SK-N-SH (cell line): ENCODE data around the gene SND1. TPM values are rescaled to one million over a fixed set of nuclear protein-coding genes. Genes with fewer than 3 reads are reported as not detected.

ENCODE experiments used
- CTCF ChIA-PET: fragments of 300-600, 350-600 bp; formaldehyde crosslinking; extraction: SDS; loops from one replicate; lab custom pipeline; 2021; lab: Yijun Ruan, JAX
- POLR2A ChIA-PET: fragments of 350-600 bp; sonication (Branson Sonifier 250); formaldehyde crosslinking; extraction: SDS; loops from one replicate; lab custom pipeline; 2020; ENCODE audit warnings: antibody characterized with exemption, inconsistent platforms; lab: Yijun Ruan, JAX
- DNase-seq: peaks from one replicate; pipeline ENCODE4 v3.0.0; 2012
- H2AFZ ChIP-seq: fragments of 200-600 bp; sonication (generic); 2 replicates; pipeline ENCODE4 v1.8.1; 2016; ENCODE audit warnings: antibody characterized with exemption, mild to moderate bottlenecking, low read depth
- H3F3A ChIP-seq: fragments of 200-600 bp; sonication (generic); replicated peaks from 2 replicates; pipeline ENCODE3; 2016; ENCODE audit warnings: antibody characterized with exemption, mild to moderate bottlenecking; ENCODE audit not compliant: insufficient read depth
- H3K27ac ChIP-seq, 2 experiments: fragments of 200-500 bp in 1 of 2; fragments of 200-600 bp in 1 of 2; sonication (Bioruptor generic) in 1 of 2; sonication (generic), shearing (Covaris generic) in 1 of 2; 2 replicates each; pipeline versions ENCODE4 v1.5.1 to v1.6.1; 2014 to 2016; ENCODE audit warnings: low read depth in 2 of 2, inconsistent platforms in 1 of 2, low read length in 1 of 2, mild to moderate bottlenecking in 1 of 2, mixed read lengths in 1 of 2
- H3K27me3 ChIP-seq: fragments of 200-600 bp; sonication (generic), shearing (Covaris generic); 2 replicates; pipeline ENCODE4 v1.6.1; 2016; ENCODE audit warnings: mixed run types; ENCODE audit not compliant: insufficient read depth
- H3K36me3 ChIP-seq, 2 experiments: fragments of 200-500 bp in 1 of 2; fragments of 200-600 bp in 1 of 2; sonication (Bioruptor generic) in 1 of 2; sonication (generic) in 1 of 2; replicated peaks in 1 of 2; 2 replicates each; pipeline versions ENCODE3 to v1.5.1; 2014 to 2016; ENCODE audit warnings: low read length in 1 of 2, mild to moderate bottlenecking in 1 of 2; ENCODE audit not compliant: insufficient read depth in 2 of 2, control insufficient read depth in 1 of 2
- H3K4me1 ChIP-seq, 2 experiments: fragments of 200-500 bp in 1 of 2; fragments of 200-600 bp in 1 of 2; sonication (Bioruptor generic) in 1 of 2; sonication (generic), shearing (Covaris generic) in 1 of 2; 2 replicates each; pipeline versions ENCODE4 v1.5.1 to v1.6.1; 2014 to 2016; ENCODE audit warnings: low read depth in 1 of 2, low read length in 1 of 2, mixed run types in 1 of 2; ENCODE audit not compliant: insufficient read depth in 2 of 2, control insufficient read depth in 1 of 2
- H3K4me2 ChIP-seq: fragments of 200-600 bp; sonication (generic), shearing (Covaris generic); 2 replicates; pipeline ENCODE4 v1.6.1; 2017; ENCODE audit warnings: mixed run types
- H3K4me3 ChIP-seq, 2 experiments: fragments of 200-500 bp in 1 of 2; fragments of 200-600 bp in 1 of 2; sonication (Bioruptor generic) in 1 of 2; sonication (generic), shearing (Covaris generic) in 1 of 2; 2 replicates each; pipeline versions ENCODE4 v1.5.1 to v1.8.1; 2014 to 2016; ENCODE audit warnings: low read depth in 2 of 2, inconsistent platforms in 1 of 2, low read length in 1 of 2, mild to moderate bottlenecking in 1 of 2, mixed read lengths in 1 of 2, moderate library complexity in 1 of 2
- H3K79me2 ChIP-seq: fragments of 200-600 bp; sonication (generic); 2 replicates; pipeline ENCODE4 v1.8.1; 2017; ENCODE audit warnings: mild to moderate bottlenecking; ENCODE audit not compliant: insufficient read depth
- H3K9ac ChIP-seq: fragments of 200-600 bp; sonication (generic); 2 replicates; pipeline ENCODE4 v1.6.1; 2017; ENCODE audit warnings: mixed run types
- H3K9me2 ChIP-seq: fragments of 200-600 bp; sonication (generic); 2 replicates; pipeline ENCODE4 v1.6.1; 2017; ENCODE audit warnings: mixed run types
- H3K9me3 ChIP-seq: fragments of 200-600 bp; sonication (generic); 2 replicates; pipeline ENCODE4 v1.6.1; 2017; ENCODE audit warnings: mixed run types, mild to moderate bottlenecking, moderate library complexity
- H4K20me1 ChIP-seq: fragments of 200-600 bp; sonication (generic); 2 replicates; pipeline ENCODE4 v1.6.1; 2017; ENCODE audit warnings: mild to moderate bottlenecking, mixed run types; ENCODE audit not compliant: insufficient read depth
- CHD2 ChIP-seq: fragments of 150-350 bp; IDR thresholded peaks from 2 replicates; pipeline ENCODE4 v1.6.1; 2018; ENCODE audit warnings: low read length; ENCODE audit not compliant: partially characterized antibody
- CTCF ChIP-seq: fragments of 200-600 bp; sonication (generic); IDR thresholded peaks from 2 replicates; pipeline ENCODE4 v1.6.1; 2017; ENCODE audit warnings: antibody characterized with exemption, mild to moderate bottlenecking, moderate library complexity
- ELF1 ChIP-seq: IDR thresholded peaks from 2 replicates; pipeline ENCODE4 v1.4.0; 2012
- EZH2phosphoT487 ChIP-seq: fragments of 200-600 bp; sonication (generic); IDR thresholded peaks from 2 replicates; pipeline ENCODE4 v1.6.1; 2017; ENCODE audit warnings: low read depth, mixed run types, mild to moderate bottlenecking, antibody characterized with exemption, moderate library complexity, borderline replicate concordance
- FOXJ3 ChIP-seq: sonication (generic); formaldehyde crosslinking; IDR thresholded peaks from 2 replicates; pipeline ENCODE4 v1.5.1; 2020; ENCODE audit warnings: mild to moderate bottlenecking, missing genetic modification reagents
- FOXM1 ChIP-seq: IDR thresholded peaks from 2 replicates; pipeline ENCODE4 v1.4.0; 2012; ENCODE audit warnings: low read depth, mild to moderate bottlenecking
- GATA2 ChIP-seq: sonication (generic); formaldehyde crosslinking; IDR thresholded peaks from 2 replicates; pipeline ENCODE4 v1.5.0; 2020; ENCODE audit warnings: mild to moderate bottlenecking, missing genetic modification reagents
- JUND ChIP-seq: IDR thresholded peaks from 2 replicates; pipeline ENCODE4 v1.4.0; 2012
- MEF2A ChIP-seq: IDR thresholded peaks from 2 replicates; pipeline ENCODE4 v1.4.0; 2012; ENCODE audit warnings: low read depth, borderline replicate concordance
- NRF1 ChIP-seq: IDR thresholded peaks from 2 replicates; pipeline ENCODE4 v1.6.1; 2012; ENCODE audit warnings: low read depth, mild to moderate bottlenecking, low read length
- POLR2AphosphoS5 ChIP-seq: IDR thresholded peaks from 2 replicates; pipeline ENCODE4 v1.6.1; 2012; ENCODE audit warnings: low read depth, low read length
- RAD21 ChIP-seq: IDR thresholded peaks from 2 replicates; pipeline ENCODE4 v1.6.1; 2012; ENCODE audit warnings: mild to moderate bottlenecking, low read length
- RCOR1 ChIP-seq: fragments of 150-350 bp; IDR thresholded peaks from 2 replicates; pipeline ENCODE4 v1.6.1; 2017; ENCODE audit warnings: antibody characterized with exemption, low read length
- TCF12 ChIP-seq: IDR thresholded peaks from 2 replicates; pipeline ENCODE4 v1.4.0; 2012
- TEAD4 ChIP-seq: IDR thresholded peaks from 2 replicates; pipeline ENCODE4 v1.4.0; 2012; ENCODE audit warnings: mild to moderate bottlenecking, borderline replicate concordance; ENCODE audit not compliant: insufficient read depth
- WGBS: methylation state at CpG from one replicate; pipeline ENCODE4 v1.1.6; 2017; ENCODE audit warnings: low lambda C conversion rate; 5-methylcytosine and 5-hydroxymethylcytosine counted together
- polyA plus RNA-seq, 3 experiments: library from polyadenylated mRNA; depleted of rRNA; stranded (reverse); fragments of >200 nt; gene quantifications; 2 replicates each; pipeline ENCODE4 v1.2.3, GENCODE V29; 2012
- TF ChIP-seq, protein P1 (sequence below): IDR thresholded peaks from 2 replicates; pipeline ENCODE4 v1.4.0; 2012; ENCODE audit warnings: low read depth, borderline replicate concordance
- TF ChIP-seq, protein P2 (sequence below): IDR thresholded peaks from 2 replicates; pipeline ENCODE4 v1.4.0; 2012; ENCODE audit warnings: low read depth, borderline replicate concordance
- TF ChIP-seq, protein P3 (sequence below): fragments of 150-350 bp; IDR thresholded peaks from 2 replicates; pipeline ENCODE4 v1.6.1; 2016; ENCODE audit warnings: mild to moderate bottlenecking, low read depth, low read length

Gene SND1
- polyA plus RNA-seq, 1 of the 3 experiments (the other 2 are of a cell fraction), result 165 TPM

GRCh38 chr7:127940381-127941160 lies 288.6 kb downstream of the SND1 start:
- H3K9me2 ChIP-seq, result no peaks in the 10 kb centered on the region
- H3K9ac ChIP-seq, result no peak overlapping the region
- POLR2A ChIA-PET, result no interaction called here
- no peak for DNase-seq
- CTCF ChIA-PET, result interaction anchor here (0.9 to 1.7 kb wide), 7 partner anchors 9 to 351 kb away, joined by 3 to 8 read pairs (median 3); no protein-coding TSS in a partner anchor
- no peak overlapping the region for H3K4me2 ChIP-seq
- H3K79me2 ChIP-seq, result peaks cover 36% of the 10 kb centered on the region; the same call in 1 of the 2 replicates
- no peaks in the 10 kb centered on the region for H4K20me1 ChIP-seq
- peaks cover 15% of the 10 kb centered on the region in 2 experiments for H3K36me3 ChIP-seq
- H3K27me3 ChIP-seq, result no peaks in the 10 kb centered on the region
- peaks cover 12% of the 10 kb centered on the region for H3F3A ChIP-seq
- H3K4me3 ChIP-seq, result no peak overlapping the region
- no peak overlapping the region for H2AFZ ChIP-seq
- no peaks in the 10 kb centered on the region for H3K9me3 ChIP-seq
- H3K27ac ChIP-seq, result no peak overlapping the region; a peak in 1 of 4 replicates
- WGBS, result 95% methylated on average over 5 of the region's 5 CpGs
- H3K4me1 ChIP-seq, result peaks cover 16 to 28% of the 10 kb centered on the region in 2 experiments; a peak in 3 of 4 replicates
- TF ChIP-seq ELF1, result 0 out of 2 replicates have a peak, but pooled peaks have one; percentile 26
- TF ChIP-seq, protein P1, sequence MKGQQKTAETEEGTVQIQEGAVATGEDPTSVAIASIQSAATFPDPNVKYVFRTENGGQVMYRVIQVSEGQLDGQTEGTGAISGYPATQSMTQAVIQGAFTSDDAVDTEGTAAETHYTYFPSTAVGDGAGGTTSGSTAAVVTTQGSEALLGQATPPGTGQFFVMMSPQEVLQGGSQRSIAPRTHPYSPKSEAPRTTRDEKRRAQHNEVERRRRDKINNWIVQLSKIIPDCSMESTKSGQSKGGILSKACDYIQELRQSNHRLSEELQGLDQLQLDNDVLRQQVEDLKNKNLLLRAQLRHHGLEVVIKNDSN, result no peak
- TF ChIP-seq, all 33 proteins: peak for 1

- Histone ChIP-seq H3K79me2 (peaks cover 40% of the 10 kb centered on the region; the same call in 1 of the 2 replicates), H3K36me3 (peaks cover 15 to 18% of the 10 kb centered on the region in 2 experiments), H3K4me1 (peaks cover 27 to 28% of the 10 kb centered on the region in 2 experiments; a peak in 3 of 4 replicates), H3K9ac (no peak overlapping the region), H3K9me3 (no peaks in the 10 kb centered on the region), H3K4me2 (no peak overlapping the region), H3F3A (peaks cover 23% of the 10 kb centered on the region), H3K27me3 (no peaks in the 10 kb centered on the region), H3K4me3 (no peak overlapping the region), H3K27ac (no peak overlapping the region), H4K20me1 (no peaks in the 10 kb centered on the region), H3K9me2 (no peaks in the 10 kb centered on the region), H2AFZ (no peak overlapping the region)
- CTCF ChIA-PET, result interaction anchor here (1.0 to 1.7 kb wide), 5 partner anchors 14 to 268 kb away, joined by 3 to 8 read pairs (median 3); no protein-coding TSS in a partner anchor
- POLR2A ChIA-PET, result no interaction called here
- no peak for DNase-seq
- WGBS, result 97% methylated on average over 8 of the region's 8 CpGs
- TF ChIP-seq, protein P2, sequence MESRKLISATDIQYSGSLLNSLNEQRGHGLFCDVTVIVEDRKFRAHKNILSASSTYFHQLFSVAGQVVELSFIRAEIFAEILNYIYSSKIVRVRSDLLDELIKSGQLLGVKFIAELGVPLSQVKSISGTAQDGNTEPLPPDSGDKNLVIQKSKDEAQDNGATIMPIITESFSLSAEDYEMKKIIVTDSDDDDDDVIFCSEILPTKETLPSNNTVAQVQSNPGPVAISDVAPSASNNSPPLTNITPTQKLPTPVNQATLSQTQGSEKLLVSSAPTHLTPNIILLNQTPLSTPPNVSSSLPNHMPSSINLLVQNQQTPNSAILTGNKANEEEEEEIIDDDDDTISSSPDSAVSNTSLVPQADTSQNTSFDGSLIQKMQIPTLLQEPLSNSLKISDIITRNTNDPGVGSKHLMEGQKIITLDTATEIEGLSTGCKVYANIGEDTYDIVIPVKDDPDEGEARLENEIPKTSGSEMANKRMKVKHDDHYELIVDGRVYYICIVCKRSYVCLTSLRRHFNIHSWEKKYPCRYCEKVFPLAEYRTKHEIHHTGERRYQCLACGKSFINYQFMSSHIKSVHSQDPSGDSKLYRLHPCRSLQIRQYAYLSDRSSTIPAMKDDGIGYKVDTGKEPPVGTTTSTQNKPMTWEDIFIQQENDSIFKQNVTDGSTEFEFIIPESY, result no peak
- TF ChIP-seq CHD2 (no peak), MEF2A (no peak), TCF12 (no peak), RCOR1 (no peak), NRF1 (no peak), CTCF (no peak), TEAD4 (no peak), EZH2phosphoT487 (no peak), GATA2 (CRISPR knock-in tag) (no peak), JUND (no peak), FOXM1 (no peak), POLR2AphosphoS5 (no peak), RAD21 (no peak), FOXJ3 (CRISPR knock-in tag) (no peak)
- TF ChIP-seq, protein P1, result no peak
- TF ChIP-seq, protein P3, sequence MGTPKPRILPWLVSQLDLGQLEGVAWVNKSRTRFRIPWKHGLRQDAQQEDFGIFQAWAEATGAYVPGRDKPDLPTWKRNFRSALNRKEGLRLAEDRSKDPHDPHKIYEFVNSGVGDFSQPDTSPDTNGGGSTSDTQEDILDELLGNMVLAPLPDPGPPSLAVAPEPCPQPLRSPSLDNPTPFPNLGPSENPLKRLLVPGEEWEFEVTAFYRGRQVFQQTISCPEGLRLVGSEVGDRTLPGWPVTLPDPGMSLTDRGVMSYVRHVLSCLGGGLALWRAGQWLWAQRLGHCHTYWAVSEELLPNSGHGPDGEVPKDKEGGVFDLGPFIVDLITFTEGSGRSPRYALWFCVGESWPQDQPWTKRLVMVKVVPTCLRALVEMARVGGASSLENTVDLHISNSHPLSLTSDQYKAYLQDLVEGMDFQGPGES, result no peak
Measured at GRCh38 chr7:127941476-127942210, 289.6 kb downstream of the SND1 start.
